ENCODE data around the gene COG4. TPM values are rescaled to one million over a fixed set of nuclear protein-coding genes. Genes with fewer than 3 reads are reported as not detected.

Gene COG4
- total and polyA plus RNA-seq, 9 donors = 27.4 to 46.5 (median 36.3) TPM

DNA sequence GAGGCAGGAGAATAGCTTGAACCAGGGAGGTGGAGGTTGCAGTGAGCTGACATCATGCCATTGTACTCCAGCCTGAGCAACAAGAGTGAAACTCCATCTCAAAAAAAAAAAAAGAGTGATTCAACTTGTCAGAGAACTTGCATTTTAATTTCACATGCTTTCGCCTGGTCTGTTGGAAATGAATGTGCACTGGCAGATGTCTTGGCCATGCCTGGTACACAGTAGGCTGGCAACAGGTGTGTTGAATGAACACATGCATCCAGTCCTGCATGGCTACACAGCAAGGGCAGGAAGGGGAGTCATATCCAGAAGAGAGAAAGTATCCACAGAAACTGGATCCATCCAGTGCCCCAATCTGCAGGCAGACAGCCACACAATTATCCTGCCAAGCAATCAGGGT, 11.5 kb downstream of the COG4 start:
- Histone ChIP-seq H3K4me3 (no peak overlapping the region), H3K4me1 (ENCODE audit: insufficient read depth) (no peaks in the 10 kb centered on the region), H3K36me3 (no peaks in the 10 kb centered on the region), H3K27me3 (no peaks in the 10 kb centered on the region), H3K27ac (no peak overlapping the region), H3K9me3 (no peaks in the 10 kb centered on the region)
- 94 to 96% (median 96%) methylated on average over 1 of the region's 1 CpG for WGBS, 3 donors
- DNase-seq = no peak
- intact Hi-C loops (cut with DNase I) = no loop called here
- TF ChIP-seq, protein P1, sequence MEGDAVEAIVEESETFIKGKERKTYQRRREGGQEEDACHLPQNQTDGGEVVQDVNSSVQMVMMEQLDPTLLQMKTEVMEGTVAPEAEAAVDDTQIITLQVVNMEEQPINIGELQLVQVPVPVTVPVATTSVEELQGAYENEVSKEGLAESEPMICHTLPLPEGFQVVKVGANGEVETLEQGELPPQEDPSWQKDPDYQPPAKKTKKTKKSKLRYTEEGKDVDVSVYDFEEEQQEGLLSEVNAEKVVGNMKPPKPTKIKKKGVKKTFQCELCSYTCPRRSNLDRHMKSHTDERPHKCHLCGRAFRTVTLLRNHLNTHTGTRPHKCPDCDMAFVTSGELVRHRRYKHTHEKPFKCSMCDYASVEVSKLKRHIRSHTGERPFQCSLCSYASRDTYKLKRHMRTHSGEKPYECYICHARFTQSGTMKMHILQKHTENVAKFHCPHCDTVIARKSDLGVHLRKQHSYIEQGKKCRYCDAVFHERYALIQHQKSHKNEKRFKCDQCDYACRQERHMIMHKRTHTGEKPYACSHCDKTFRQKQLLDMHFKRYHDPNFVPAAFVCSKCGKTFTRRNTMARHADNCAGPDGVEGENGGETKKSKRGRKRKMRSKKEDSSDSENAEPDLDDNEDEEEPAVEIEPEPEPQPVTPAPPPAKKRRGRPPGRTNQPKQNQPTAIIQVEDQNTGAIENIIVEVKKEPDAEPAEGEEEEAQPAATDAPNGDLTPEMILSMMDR (IDR thresholded peaks at IDR 0.05) = no peak
- no peak for TF ChIP-seq EP300 (IDR thresholded peaks at IDR 0.05)
- no peak for TF ChIP-seq POLR2A (IDR thresholded peaks at IDR 0.05)

DNA sequence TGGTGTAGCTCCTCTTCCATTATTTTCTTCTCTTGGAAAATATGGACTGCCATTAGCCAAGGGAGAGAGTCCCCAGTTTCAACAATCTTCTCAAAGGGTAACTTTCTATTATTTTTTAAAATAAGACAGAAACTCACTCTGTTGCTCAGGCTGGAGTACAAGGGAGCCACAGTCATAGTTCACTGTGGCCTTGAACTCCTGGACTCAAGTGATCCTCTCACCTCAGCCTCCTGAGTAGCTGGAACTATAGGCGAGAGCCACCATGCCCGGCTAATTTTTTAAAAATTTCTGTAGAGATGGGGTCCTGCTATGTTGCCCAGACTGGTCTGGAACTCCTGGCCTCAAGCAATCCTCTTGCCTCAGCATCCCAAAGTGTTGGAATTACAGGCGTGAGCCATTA, 13.1 kb downstream of the COG4 start:
- Histone ChIP-seq H3K27me3 (no peaks in the 10 kb centered on the region), H3K36me3 (no peaks in the 10 kb centered on the region), H3K9me3 (no peaks in the 10 kb centered on the region), H3K4me1 (ENCODE audit: insufficient read depth) (no peaks in the 10 kb centered on the region), H3K27ac (no peak overlapping the region), H3K4me3 (no peak overlapping the region)
- intact Hi-C loops (cut with DNase I) = no loop called here
- 79 to 87% (median 83%) methylated on average over 3 of the region's 3 CpGs for WGBS, 3 donors
- no peak for DNase-seq
- TF ChIP-seq, protein P1 (IDR thresholded peaks at IDR 0.05) = no peak
- TF ChIP-seq POLR2A (IDR thresholded peaks at IDR 0.05) (no peak), EP300 (IDR thresholded peaks at IDR 0.05) (no peak)

DNA sequence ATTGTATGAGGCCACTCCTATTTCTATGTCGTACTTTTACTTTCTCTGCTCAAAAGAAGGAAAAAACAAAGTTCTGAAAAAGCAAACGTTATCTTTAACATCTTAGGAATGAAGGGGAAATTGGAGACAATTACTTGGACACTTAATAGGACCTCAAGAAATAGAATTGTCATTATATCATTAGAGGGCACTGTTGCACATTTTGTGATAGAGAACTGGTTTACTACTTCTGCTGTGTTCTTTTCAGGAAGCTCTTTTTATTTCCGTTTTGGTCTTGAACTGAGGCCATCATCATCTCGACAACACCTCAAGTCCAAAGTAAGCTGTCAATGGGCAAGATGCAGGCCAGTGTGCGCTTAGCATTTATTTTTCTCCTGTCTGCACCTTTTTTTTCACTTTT, 14.6 kb downstream of the COG4 start:
- no peak for DNase-seq
- no peaks in the 10 kb centered on the region for H3K36me3 ChIP-seq
- TF ChIP-seq, protein P1 (IDR thresholded peaks at IDR 0.05) = no peak
- TF ChIP-seq EP300 (IDR thresholded peaks at IDR 0.05) (no peak), POLR2A (IDR thresholded peaks at IDR 0.05) (no peak)
- intact Hi-C loops (cut with DNase I) = no loop called here
- no peak overlapping the region for H3K4me3 ChIP-seq
- H3K27ac ChIP-seq = no peak overlapping the region
- H3K9me3 ChIP-seq = no peaks in the 10 kb centered on the region
- WGBS, 3 donors = 60 to 66% (median 61%) methylated on average over 5 of the region's 5 CpGs
- H3K27me3 ChIP-seq = no peaks in the 10 kb centered on the region
- no peaks in the 10 kb centered on the region for H3K4me1 ChIP-seq (ENCODE audit: insufficient read depth)

DNA sequence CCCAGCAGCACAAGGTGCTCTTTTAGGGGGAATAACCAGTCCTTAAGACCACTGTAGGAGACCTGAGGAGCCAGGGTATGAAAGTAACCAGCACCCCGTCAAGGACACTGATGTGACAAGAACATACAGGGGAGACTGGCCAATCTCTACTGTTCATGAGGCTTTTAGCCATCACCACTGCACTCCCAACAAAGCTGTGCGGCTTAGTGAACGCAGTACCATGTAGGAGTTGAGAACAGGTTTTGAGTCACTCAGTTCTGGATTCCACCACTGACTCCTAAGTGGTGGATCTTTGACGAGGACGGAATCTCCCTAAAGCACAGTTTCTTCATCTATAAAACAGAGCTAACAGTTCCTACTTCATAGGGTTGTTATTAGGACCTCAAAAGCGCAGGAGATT, 26.8 kb downstream of the COG4 start:
- no peak for DNase-seq
- H3K4me1 ChIP-seq (ENCODE audit: insufficient read depth) = no peaks in the 10 kb centered on the region
- intact Hi-C loops (cut with DNase I) = no loop called here
- 90 to 97% (median 97%) methylated on average over 6 of the region's 6 CpGs for WGBS, 3 donors
- no peaks in the 10 kb centered on the region for H3K9me3 ChIP-seq
- no peak overlapping the region for H3K27ac ChIP-seq
- H3K4me3 ChIP-seq = no peak overlapping the region
- no peaks in the 10 kb centered on the region for H3K27me3 ChIP-seq
- TF ChIP-seq POLR2A (IDR thresholded peaks at IDR 0.05) (no peak), EP300 (IDR thresholded peaks at IDR 0.05) (no peak)
- TF ChIP-seq, protein P1 (IDR thresholded peaks at IDR 0.05) = no peak
- H3K36me3 ChIP-seq = no peaks in the 10 kb centered on the region
